SK-N-SH treated with all-trans-retinoic acid at 6 μM for 48 hours (cell line): ENCODE measurements around the gene TMEM209.
"Not testable (repeated sequence)": the region's sequence is repeated elsewhere in the genome, so short reads cannot be mapped to it uniquely, and the experiment has no call there.

Experiments
- ARNTL ChIP-seq: fragments of 450-650 bp; formaldehyde crosslinking; IDR thresholded peaks from 2 replicates; pipeline ENCODE4 v1.5.0; 2020; ENCODE audit warnings: low read depth, mild to moderate bottlenecking, moderate library complexity, borderline replicate concordance
- BACH2 ChIP-seq: fragments of 250-450 bp; sonication (Bioruptor Pico); IDR thresholded peaks from 2 replicates; pipeline ENCODE4 v1.9.0; 2021; ENCODE audit warnings: mild to moderate bottlenecking, borderline replicate concordance
- CREB5 ChIP-seq: fragments of 250-450 bp; sonication (Bioruptor Pico); IDR thresholded peaks from 2 replicates; pipeline ENCODE4 v1.5.1; 2020; ENCODE audit warnings: low read depth, mild to moderate bottlenecking, moderate library complexity
- CSDC2 ChIP-seq: fragments of 250-450 bp; sonication (Bioruptor Pico); IDR thresholded peaks from 2 replicates; pipeline ENCODE4 v1.5.0; 2020; ENCODE audit warnings: mild to moderate bottlenecking, moderate library complexity
- ESRRG ChIP-seq: fragments of 250-450 bp; sonication (Bioruptor Pico); IDR thresholded peaks from 2 replicates; pipeline ENCODE4 v1.6.1; 2021; ENCODE audit warnings: mild to moderate bottlenecking
- GLIS3 ChIP-seq: fragments of 250-450 bp; sonication (Bioruptor Pico); IDR thresholded peaks from 2 replicates; pipeline ENCODE4 v1.5.0; 2020; ENCODE audit warnings: mild to moderate bottlenecking, moderate library complexity
- TOX ChIP-seq: fragments of 250-450 bp; sonication (Bioruptor Pico); IDR thresholded peaks from 2 replicates; pipeline ENCODE4 v1.8.0; 2021; ENCODE audit warnings: mild to moderate bottlenecking, moderate library complexity, borderline replicate concordance
- TSHZ2 ChIP-seq: fragments of 250-450 bp; sonication (Bioruptor Pico); IDR thresholded peaks from 2 replicates; pipeline ENCODE4 v1.5.0; 2020; ENCODE audit warnings: mild to moderate bottlenecking, moderate library complexity
- ZC3H10 ChIP-seq: fragments of 250-450 bp; sonication (Bioruptor Pico); IDR thresholded peaks from 2 replicates; pipeline ENCODE4 v1.5.1; 2021; ENCODE audit warnings: mild to moderate bottlenecking, moderate library complexity
- ZFP30 ChIP-seq: fragments of 450-650 bp; formaldehyde crosslinking; IDR thresholded peaks from 2 replicates; pipeline ENCODE4 v1.5.0; 2022; ENCODE audit warnings: mild to moderate bottlenecking, moderate library complexity
- ZNF8 ChIP-seq: fragments of 450-650 bp; formaldehyde crosslinking; IDR thresholded peaks from 2 replicates; pipeline ENCODE4 v1.5.0; 2020; ENCODE audit warnings: mild to moderate bottlenecking, moderate library complexity
- TF ChIP-seq, protein P1 (sequence below): fragments of 250-450 bp; sonication (Bioruptor Pico); IDR thresholded peaks from 2 replicates; pipeline ENCODE4 v1.8.0; 2020; ENCODE audit warnings: mild to moderate bottlenecking, moderate library complexity, borderline replicate concordance

- TF ChIP-seq TOX (CRISPR knock-in tag); ZC3H10 (CRISPR knock-in tag); GLIS3 (CRISPR knock-in tag); CSDC2; TSHZ2; ESRRG; CREB5 (CRISPR knock-in tag); ZFP30 (CRISPR knock-in tag); ARNTL (CRISPR knock-in tag); BACH2 (CRISPR knock-in tag); ZNF8 (CRISPR knock-in tag): not testable (repeated sequence)
- TF ChIP-seq, protein P1, sequence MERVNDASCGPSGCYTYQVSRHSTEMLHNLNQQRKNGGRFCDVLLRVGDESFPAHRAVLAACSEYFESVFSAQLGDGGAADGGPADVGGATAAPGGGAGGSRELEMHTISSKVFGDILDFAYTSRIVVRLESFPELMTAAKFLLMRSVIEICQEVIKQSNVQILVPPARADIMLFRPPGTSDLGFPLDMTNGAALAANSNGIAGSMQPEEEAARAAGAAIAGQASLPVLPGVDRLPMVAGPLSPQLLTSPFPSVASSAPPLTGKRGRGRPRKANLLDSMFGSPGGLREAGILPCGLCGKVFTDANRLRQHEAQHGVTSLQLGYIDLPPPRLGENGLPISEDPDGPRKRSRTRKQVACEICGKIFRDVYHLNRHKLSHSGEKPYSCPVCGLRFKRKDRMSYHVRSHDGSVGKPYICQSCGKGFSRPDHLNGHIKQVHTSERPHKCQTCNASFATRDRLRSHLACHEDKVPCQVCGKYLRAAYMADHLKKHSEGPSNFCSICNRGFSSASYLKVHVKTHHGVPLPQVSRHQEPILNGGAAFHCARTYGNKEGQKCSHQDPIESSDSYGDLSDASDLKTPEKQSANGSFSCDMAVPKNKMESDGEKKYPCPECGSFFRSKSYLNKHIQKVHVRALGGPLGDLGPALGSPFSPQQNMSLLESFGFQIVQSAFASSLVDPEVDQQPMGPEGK (CRISPR knock-in tag), result not testable (repeated sequence)
These were observed 38.3 kb upstream of the TMEM209 start for GRCh38 chr7:130243486-130243885.
